ENCODE results near the gene WDR27. TPM values are rescaled to one million over a fixed set of nuclear protein-coding genes. Genes with fewer than 3 reads are reported as not detected.

The WDR27 gene
- polyA plus RNA-seq, 3 donors, result 0.95 to 20.5 (median 2.0) TPM

GRCh38 chr6:169677096-169677495 lies 24.7 kb downstream of the WDR27 start:
- H3K4me1 ChIP-seq (ENCODE audit: control insufficient read depth in 1 of 2, insufficient read depth in 2 of 2, low read length in 2 of 2), result no peaks in the 10 kb centered on the region
- no peaks in the 10 kb centered on the region for H3K79me2 ChIP-seq (ENCODE audit: insufficient read depth, low read length)
- H2AFZ ChIP-seq (ENCODE audit: insufficient read depth, low read depth, low read length, poor library complexity, severe bottlenecking), result no peak overlapping the region
- H3K9ac ChIP-seq (ENCODE audit: insufficient read depth, low read length, poor library complexity, severe bottlenecking), result no peak overlapping the region
- no peak for DNase-seq
- H3K4me3 ChIP-seq (replicated peaks in 1 of 3; ENCODE audit: low read depth in 2 of 3, low read length in 3 of 3), result no peak overlapping the region
- no peaks in the 10 kb centered on the region for H3K4me1 Mint-ChIP-seq
- peaks cover 19 to 23% of the 10 kb centered on the region in 2 donors for H3K36me3 Mint-ChIP-seq
- H3K27ac ChIP-seq (ENCODE audit: low read depth in 1 of 2, low read length in 2 of 2), result no peak overlapping the region
- no peaks in the 10 kb centered on the region for H4K20me1 ChIP-seq (ENCODE audit: insufficient read depth, low read length)
- no peak overlapping the region for H3K4me2 ChIP-seq (replicated peaks; ENCODE audit: extremely low read depth, low read length, poor library complexity, severe bottlenecking)
- TF ChIP-seq CTCF (IDR thresholded peaks at IDR 0.05), result no peak
- no peak overlapping the region for H3K27ac Mint-ChIP-seq
- H3K9me3 Mint-ChIP-seq, result peaks cover 4 to 17% (median 6%) of the 10 kb centered on the region in 7 donors
- peaks cover 7 to 10% of the 10 kb centered on the region in 2 donors for H3K9me3 ChIP-seq (replicated peaks in 1 of 2; ENCODE audit: control insufficient read depth in 1 of 2, insufficient read depth in 1 of 2, low read length in 2 of 2)
- no peaks in the 10 kb centered on the region for H3K27me3 ChIP-seq (ENCODE audit: control insufficient read depth in 2 of 2, insufficient read depth in 2 of 2, low read length in 2 of 2)
- intact Hi-C loops (cut with micrococcal nuclease), result no loop called here
- peaks cover 0 to 5% of the 10 kb centered on the region in 2 donors for H3K36me3 ChIP-seq (replicated peaks in 1 of 2; ENCODE audit: control insufficient read depth in 1 of 2, insufficient read depth in 2 of 2, low read length in 2 of 2)
- 89% methylated on average over 1 of the region's 1 CpG for WGBS (ENCODE audit: insufficient coverage)
- H3K27me3 Mint-ChIP-seq (ENCODE audit: low read depth in 3 of 3), result no peaks in the 10 kb centered on the region
- H3K4me3 Mint-ChIP-seq, result no peak overlapping the region

- peaks cover 18% of the 10 kb centered on the region in 2 donors for H3K36me3 Mint-ChIP-seq
Measured at GRCh38 chr6:169675011-169675410, 26.8 kb downstream of the WDR27 start.

More at GRCh38 chr6:169675011-169675410, 26.8 kb downstream of the WDR27 start:
- no peaks in the 10 kb centered on the region for H3K79me2 ChIP-seq (ENCODE audit: insufficient read depth, low read length)
- DNase-seq, result no peak
- intact Hi-C loops (cut with micrococcal nuclease), result no loop called here
- no peaks in the 10 kb centered on the region for H4K20me1 ChIP-seq (ENCODE audit: insufficient read depth, low read length)
- H3K36me3 ChIP-seq (replicated peaks in 1 of 2; ENCODE audit: control insufficient read depth in 1 of 2, insufficient read depth in 2 of 2, low read length in 2 of 2), result peaks cover 3 to 11% of the 10 kb centered on the region in 2 donors
- Mint-ChIP-seq H3K4me3 (no peak overlapping the region), H3K9me3 (peaks cover 0 to 3% (median 0%) of the 10 kb centered on the region in 7 donors), H3K27ac (no peak overlapping the region), H3K4me1 (peaks cover 3% of the 10 kb centered on the region), H3K27me3 (ENCODE audit: low read depth in 3 of 3) (no peaks in the 10 kb centered on the region)
- H3K4me1 ChIP-seq (ENCODE audit: control insufficient read depth in 1 of 2, insufficient read depth in 2 of 2, low read length in 2 of 2), result peaks cover under 1% of the 10 kb centered on the region in 2 donors
- H3K9ac ChIP-seq (ENCODE audit: insufficient read depth, low read length, poor library complexity, severe bottlenecking), result no peak overlapping the region
- H3K9me3 ChIP-seq (replicated peaks in 1 of 2; ENCODE audit: control insufficient read depth in 1 of 2, insufficient read depth in 1 of 2, low read length in 2 of 2), result no peaks in the 10 kb centered on the region
- no peak overlapping the region for H3K27ac ChIP-seq (ENCODE audit: low read depth in 1 of 2, low read length in 2 of 2)
- H3K27me3 ChIP-seq (ENCODE audit: control insufficient read depth in 2 of 2, insufficient read depth in 2 of 2, low read length in 2 of 2), result no peaks in the 10 kb centered on the region
- H3K4me3 ChIP-seq (replicated peaks in 1 of 3; ENCODE audit: low read depth in 2 of 3, low read length in 3 of 3), result no peak overlapping the region
- no peak for TF ChIP-seq CTCF (IDR thresholded peaks at IDR 0.05)
- H2AFZ ChIP-seq (ENCODE audit: insufficient read depth, low read depth, low read length, poor library complexity, severe bottlenecking), result no peak overlapping the region
- no peak overlapping the region for H3K4me2 ChIP-seq (replicated peaks; ENCODE audit: extremely low read depth, low read length, poor library complexity, severe bottlenecking)
- no CpG with 5 or more reads among the region's 3 CpGs for WGBS (ENCODE audit: insufficient coverage)

Data from CD14-positive monocyte (primary cell).